Esophagus muscularis mucosa (tissue), 4 donors: ENCODE data around the gene PPM1M.

ENCODE experiments used
- EP300 ChIP-seq: sonication (generic); formaldehyde crosslinking; IDR thresholded peaks from one replicate; pipeline ENCODE4 v1.6.1; 2017; ENCODE audit warnings: antibody characterized with exemption
- POLR2A ChIP-seq: fragments of 450-650 bp; IDR thresholded peaks from one replicate; pipeline ENCODE4 v1.6.1; 2017; ENCODE audit warnings: antibody characterized with exemption, moderate library complexity, mild to moderate bottlenecking, low read depth
- POLR2AphosphoS5 ChIP-seq, 2 donors: sonication (generic); formaldehyde crosslinking; IDR thresholded peaks; one replicate each; pipeline ENCODE4 v1.6.1; 2017; ENCODE audit warnings: antibody characterized with exemption in 2 of 2
- TF ChIP-seq, protein P1 (sequence below), 3 experiments: fragments of 200-600 bp in 2 of 3; fragments of 450-650 bp in 1 of 3; sonication (generic) in 2 of 3; IDR thresholded peaks; one replicate each; pipeline ENCODE4 v1.5.1; 2017 to 2019; ENCODE audit warnings: antibody characterized with exemption in 3 of 3, mild to moderate bottlenecking in 2 of 3, moderate library complexity in 1 of 3

GRCh38 chr3:52272831-52273230, 27.3 kb downstream of the PPM1M start:
- TF ChIP-seq, protein P1, sequence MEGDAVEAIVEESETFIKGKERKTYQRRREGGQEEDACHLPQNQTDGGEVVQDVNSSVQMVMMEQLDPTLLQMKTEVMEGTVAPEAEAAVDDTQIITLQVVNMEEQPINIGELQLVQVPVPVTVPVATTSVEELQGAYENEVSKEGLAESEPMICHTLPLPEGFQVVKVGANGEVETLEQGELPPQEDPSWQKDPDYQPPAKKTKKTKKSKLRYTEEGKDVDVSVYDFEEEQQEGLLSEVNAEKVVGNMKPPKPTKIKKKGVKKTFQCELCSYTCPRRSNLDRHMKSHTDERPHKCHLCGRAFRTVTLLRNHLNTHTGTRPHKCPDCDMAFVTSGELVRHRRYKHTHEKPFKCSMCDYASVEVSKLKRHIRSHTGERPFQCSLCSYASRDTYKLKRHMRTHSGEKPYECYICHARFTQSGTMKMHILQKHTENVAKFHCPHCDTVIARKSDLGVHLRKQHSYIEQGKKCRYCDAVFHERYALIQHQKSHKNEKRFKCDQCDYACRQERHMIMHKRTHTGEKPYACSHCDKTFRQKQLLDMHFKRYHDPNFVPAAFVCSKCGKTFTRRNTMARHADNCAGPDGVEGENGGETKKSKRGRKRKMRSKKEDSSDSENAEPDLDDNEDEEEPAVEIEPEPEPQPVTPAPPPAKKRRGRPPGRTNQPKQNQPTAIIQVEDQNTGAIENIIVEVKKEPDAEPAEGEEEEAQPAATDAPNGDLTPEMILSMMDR (IDR thresholded peaks at IDR 0.05) = no peak
- TF ChIP-seq POLR2AphosphoS5 (IDR thresholded peaks at IDR 0.05) = no peak
- no peak for TF ChIP-seq POLR2A
- no peak for TF ChIP-seq EP300
